C4-2B (cell line): ENCODE results near the gene GHRH.

Experiments used
- H3K27ac ChIP-seq: fragments of 450-650 bp; 2 replicates; pipeline ENCODE4 v1.5.1; 2017
- CTCF ChIP-seq: fragments of 450-650 bp; conservative IDR thresholded peaks from 2 replicates; pipeline ENCODE4 v1.5.1; 2017; ENCODE audit warnings: mild to moderate bottlenecking
- ZFX ChIP-seq: fragments of 450-650 bp; IDR thresholded peaks from 2 replicates; pipeline ENCODE4 v1.6.1; 2017

Gene GHRH

DNA sequence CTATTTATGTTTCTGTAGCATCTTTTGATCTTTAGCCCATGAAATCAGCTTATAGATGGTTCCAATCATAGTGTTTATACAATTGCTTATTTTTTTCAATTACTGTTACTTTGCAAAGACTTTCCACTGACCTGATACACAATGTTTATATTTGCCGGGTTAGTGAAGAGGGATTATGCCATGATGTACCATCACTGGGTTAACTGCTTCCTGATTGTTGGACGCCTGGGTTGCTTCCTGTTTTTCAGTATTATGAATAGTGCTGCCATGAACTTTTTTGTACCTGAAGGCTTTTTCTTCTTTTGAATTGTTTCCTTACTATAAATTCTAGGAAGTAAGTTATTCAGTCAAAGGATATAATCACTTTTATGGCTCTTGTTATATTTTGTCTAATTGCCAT, 34.8 kb upstream of the GHRH start:
- H3K27ac ChIP-seq = no peak overlapping the region
- TF ChIP-seq CTCF (no peak), ZFX (no peak)

- no peak overlapping the region for H3K27ac ChIP-seq
- TF ChIP-seq CTCF (no peak), ZFX (no peak)
These were observed 34.0 kb upstream of the GHRH start for GRCh38 chr20:37295595-37295994.

DNA sequence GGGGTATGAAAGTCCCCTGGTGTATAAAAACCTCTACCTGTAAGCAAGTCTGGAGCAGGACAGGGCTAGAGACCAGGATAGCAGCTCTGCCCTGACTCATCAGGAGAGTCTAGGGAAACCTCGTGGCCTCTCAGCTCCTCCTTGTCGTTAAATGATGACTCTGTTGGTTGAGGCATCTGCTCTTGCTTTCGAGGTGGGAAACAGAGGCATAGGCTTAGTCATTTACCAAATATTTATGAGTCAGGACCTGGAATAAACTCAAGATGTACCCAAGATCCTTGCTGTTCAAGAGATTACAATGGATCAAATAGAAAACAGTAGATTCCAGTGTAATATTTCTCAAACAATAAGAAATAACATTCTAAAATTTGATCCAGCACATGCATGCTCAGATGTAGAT, 33.4 kb upstream of the GHRH start:
- H3K27ac ChIP-seq = no peak overlapping the region
- no peak for TF ChIP-seq CTCF
- no peak for TF ChIP-seq ZFX

- no peak overlapping the region for H3K27ac ChIP-seq
- TF ChIP-seq ZFX (no peak), CTCF (no peak)
These were observed 32.8 kb upstream of the GHRH start for GRCh38 chr20:37294262-37294981.

GRCh38 chr20:37293301-37293943, 31.8 kb upstream of the GHRH start:
- H3K27ac ChIP-seq = no peak overlapping the region
- TF ChIP-seq CTCF (no peak), ZFX (no peak)

DNA sequence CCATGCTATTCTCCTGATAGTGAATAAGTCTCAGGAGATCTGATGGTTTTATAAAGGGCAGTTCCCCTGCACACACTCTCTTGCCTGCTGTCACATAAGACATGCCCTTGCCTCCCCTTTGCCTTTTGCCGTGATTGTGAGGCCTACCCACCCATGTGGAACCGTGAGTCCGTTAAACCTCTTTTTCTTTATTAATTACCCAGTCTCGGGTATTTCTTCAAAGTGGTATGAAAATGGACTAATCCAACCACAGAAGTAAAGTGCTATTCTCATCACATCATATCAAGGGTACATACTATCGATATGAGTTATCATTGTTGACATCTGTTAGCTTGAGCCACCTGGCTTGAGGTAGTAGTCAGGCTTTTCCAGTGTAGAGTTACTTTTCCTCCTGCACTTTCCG, 30.1 kb upstream of the GHRH start:
- no peak overlapping the region for H3K27ac ChIP-seq
- TF ChIP-seq CTCF (no peak), ZFX (no peak)

DNA sequence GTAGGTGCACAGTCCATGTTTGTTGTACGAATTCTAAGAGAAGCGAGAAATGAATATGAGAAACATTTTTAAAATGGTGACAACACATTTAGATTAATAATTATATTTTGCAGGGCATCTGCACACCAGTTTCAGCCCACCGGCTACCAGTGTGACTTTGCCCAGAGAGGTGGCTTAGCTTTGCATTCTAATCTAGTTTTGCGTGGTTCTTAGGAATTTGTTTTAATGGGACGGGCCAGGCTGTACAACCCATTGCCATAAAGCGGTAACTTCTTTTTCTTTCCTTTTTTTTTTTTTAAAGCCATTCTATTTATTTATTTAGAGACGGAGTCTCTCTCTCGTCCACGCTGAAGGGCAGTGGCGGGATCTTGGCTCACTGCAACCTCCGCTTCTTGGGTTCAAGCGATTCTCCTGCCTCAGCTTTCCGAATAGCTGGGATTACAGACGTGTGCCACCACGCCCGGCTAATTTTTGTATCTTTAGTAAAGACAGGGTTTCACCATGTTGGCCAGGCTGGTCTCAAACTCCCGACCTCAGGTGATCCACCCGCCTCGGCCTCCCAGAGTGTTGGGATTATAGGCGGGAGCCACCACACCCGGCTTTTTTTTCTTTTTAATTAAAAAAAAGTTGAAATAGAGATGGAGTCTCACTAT, 28.7 kb upstream of the GHRH start:
- TF ChIP-seq CTCF (no peak), ZFX (no peak)
- H3K27ac ChIP-seq = peak overlapping the region; percentile 96
